Nephron progenitor cell (in vitro differentiated cells): ENCODE measurements around the gene CHRNE.
"Not testable (repeated sequence)": the region's sequence is repeated elsewhere in the genome, so short reads cannot be mapped to it uniquely, and the experiment has no call there.

Source experiments
- DNase-seq: peaks from one replicate; pipeline ENCODE4 v3.0.0; 2021
- H3K27ac Mint-ChIP-seq: 2 replicates; pipeline ENCODE4 v1.8.0; 2021; ENCODE audit warnings: mild to moderate bottlenecking, moderate library complexity, mixed read lengths
- H3K27me3 Mint-ChIP-seq: 2 replicates; pipeline ENCODE4 v1.8.0; 2021; ENCODE audit warnings: mild to moderate bottlenecking, low read depth, mixed read lengths; ENCODE audit not compliant: poor library complexity
- H3K36me3 Mint-ChIP-seq: 2 replicates; pipeline ENCODE4 v1.8.0; 2021; ENCODE audit warnings: low read depth, mixed read lengths
- H3K4me1 Mint-ChIP-seq: 2 replicates; pipeline ENCODE4 v1.8.0; 2021; ENCODE audit warnings: mixed read lengths
- H3K4me3 Mint-ChIP-seq: 2 replicates; pipeline ENCODE4 v1.8.0; 2021; ENCODE audit warnings: mild to moderate bottlenecking, moderate library complexity, mixed read lengths
- H3K9me3 Mint-ChIP-seq: 2 replicates; pipeline ENCODE4 v1.8.0; 2021; ENCODE audit warnings: mild to moderate bottlenecking, moderate library complexity, mixed read lengths
- CTCF ChIP-seq: fragments of 200-600 bp; sonication (generic); IDR thresholded peaks from 2 replicates; pipeline ENCODE4 v1.5.0; 2021; ENCODE audit warnings: antibody characterized with exemption

CHRNE gene

GRCh38 chr17:4932756-4933155 is 29.9 kb upstream of the CHRNE start:
- Mint-ChIP-seq H3K4me1 (peaks cover 16% of the 10 kb centered on the region), H3K27ac (no peak overlapping the region)

GRCh38 chr17:4931963-4932362 is 29.1 kb upstream of the CHRNE start, which contains the start of gene GP1BA:
GP1BA (plus strand) TSS chr17:4932277; CDS start chr17:4932605, 328 bp downstream.
- Mint-ChIP-seq H3K27ac (peak within 1 kb of the TSS; percentile 68), H3K27me3 (peaks cover 8% of the 10 kb centered on the region), H3K4me1 (peaks cover 21% of the 10 kb centered on the region), H3K9me3 (no peaks in the 10 kb centered on the region), H3K4me3 (no peak within 1 kb of the TSS), H3K36me3 (peaks cover 26% of the 10 kb centered on the region)
- TF ChIP-seq CTCF, result no peak
- DNase-seq, result no peak

More at GRCh38 chr17:4932756-4933155, 29.9 kb upstream of the CHRNE start:
- Mint-ChIP-seq H3K4me3 (no peak overlapping the region), H3K9me3 (no peaks in the 10 kb centered on the region), H3K36me3 (peaks cover 26% of the 10 kb centered on the region), H3K27me3 (peaks cover 8% of the 10 kb centered on the region)
- DNase-seq, result no peak
- TF ChIP-seq CTCF, result no peak

- peaks cover 8% of the 10 kb centered on the region for H3K27me3 Mint-ChIP-seq
- H3K36me3 Mint-ChIP-seq, result peaks cover 16% of the 10 kb centered on the region
- no peaks in the 10 kb centered on the region for H3K9me3 Mint-ChIP-seq
- no peak overlapping the region for H3K4me3 Mint-ChIP-seq
- no peak for TF ChIP-seq CTCF
- H3K4me1 Mint-ChIP-seq, result peaks cover 18% of the 10 kb centered on the region
- no peak overlapping the region for H3K27ac Mint-ChIP-seq
- DNase-seq, result no peak
Observed at GRCh38 chr17:4928881-4929280, 26.0 kb upstream of the CHRNE start.

- H3K4me1 Mint-ChIP-seq, result peaks cover 12% of the 10 kb centered on the region
- not testable (repeated sequence) for H3K9me3 Mint-ChIP-seq, DNase-seq, H3K27me3 Mint-ChIP-seq, H3K4me3 Mint-ChIP-seq
- H3K27ac Mint-ChIP-seq, result peak overlapping the region; percentile 18
- peaks cover 16% of the 10 kb centered on the region for H3K36me3 Mint-ChIP-seq
Observed at GRCh38 chr17:4926577-4927335, 23.9 kb upstream of the CHRNE start.

- no peaks in the 10 kb centered on the region for H3K9me3 Mint-ChIP-seq
- no peak for DNase-seq
- no peaks in the 10 kb centered on the region for H3K36me3 Mint-ChIP-seq
- H3K27me3 Mint-ChIP-seq, result peaks cover 4% of the 10 kb centered on the region
- H3K4me3 Mint-ChIP-seq, result no peak overlapping the region
- no peak overlapping the region for H3K27ac Mint-ChIP-seq
- peaks cover 7% of the 10 kb centered on the region for H3K4me1 Mint-ChIP-seq
- no peak for TF ChIP-seq CTCF
Observed at GRCh38 chr17:4921320-4921719, 18.4 kb upstream of the CHRNE start.

GRCh38 chr17:4920351-4921048 is 17.6 kb upstream of the CHRNE start:
- Mint-ChIP-seq H3K27ac (no peak overlapping the region), H3K9me3 (no peaks in the 10 kb centered on the region), H3K4me3 (no peak overlapping the region), H3K27me3 (peaks cover 4% of the 10 kb centered on the region), H3K4me1 (peaks cover 5% of the 10 kb centered on the region), H3K36me3 (no peaks in the 10 kb centered on the region)
- DNase-seq, result no peak
- TF ChIP-seq CTCF, result no peak
